SU-DHL-6 (cell line): ENCODE measurements around the gene GPR82.

Source experiments
- H2AFZ ChIP-seq: fragments of 200-600 bp; sonication (generic); 2 replicates; pipeline ENCODE4 v1.6.1; 2014; ENCODE audit warnings: low read depth, mild to moderate bottlenecking, moderate library complexity, mixed read lengths, antibody characterized with exemption, low read length; ENCODE audit not compliant: severe bottlenecking
- H3F3A ChIP-seq: fragments of 200-600 bp; shearing (Covaris generic); 2 replicates; pipeline ENCODE4 v1.6.0; 2016; ENCODE audit warnings: antibody characterized with exemption, mild to moderate bottlenecking; ENCODE audit not compliant: insufficient read depth
- H3K27ac ChIP-seq: fragments of 200-600 bp; sonication (generic); 2 replicates; pipeline ENCODE4 v1.5.1; 2016; ENCODE audit warnings: low read depth, mild to moderate bottlenecking, low read length, moderate library complexity, mixed read lengths
- H3K27me3 ChIP-seq: fragments of 200-600 bp; sonication (generic), shearing (Covaris generic); 2 replicates; pipeline ENCODE4 v1.6.0; 2014; ENCODE audit warnings: mild to moderate bottlenecking, low read length
- H3K36me3 ChIP-seq: fragments of 200-600 bp; sonication (generic); 2 replicates; pipeline ENCODE4 v1.6.1; 2014; ENCODE audit warnings: mild to moderate bottlenecking, low read length, mixed read lengths
- H3K4me2 ChIP-seq: fragments of 300-600, 200-600 bp; shearing (Covaris generic), sonication (generic); 2 replicates; pipeline ENCODE4 v1.6.0; 2014; ENCODE audit warnings: low read length, low read depth, mild to moderate bottlenecking; ENCODE audit not compliant: poor library complexity, severe bottlenecking
- H3K4me3 ChIP-seq: fragments of 200-600 bp; sonication (generic); 2 replicates; pipeline ENCODE4 v1.5.1; 2014; ENCODE audit warnings: antibody characterized with exemption, low read length, mild to moderate bottlenecking, mixed read lengths; ENCODE audit not compliant: insufficient read depth, poor library complexity, severe bottlenecking
- H3K79me2 ChIP-seq: fragments of 200-600 bp; sonication (generic); 2 replicates; pipeline ENCODE4 v1.6.1; 2014; ENCODE audit warnings: mild to moderate bottlenecking, low read length, moderate library complexity; ENCODE audit not compliant: insufficient read depth
- H3K9ac ChIP-seq: fragments of 200-600 bp; sonication (generic); 2 replicates; pipeline ENCODE4 v1.7.0; 2014; ENCODE audit warnings: mild to moderate bottlenecking, low read length
- H3K9me2 ChIP-seq: fragments of 200-600 bp; sonication (generic); replicated peaks from 2 replicates; pipeline ENCODE4 v1.6.1; 2014; ENCODE audit warnings: low read length; ENCODE audit not compliant: insufficient read depth
- H3K9me3 ChIP-seq: fragments of 200-600 bp; sonication (generic); 2 replicates; pipeline ENCODE4 v1.6.1; 2014; ENCODE audit warnings: low read length, mixed read lengths; ENCODE audit not compliant: insufficient read depth
- H4K20me1 ChIP-seq: fragments of 200-600 bp; sonication (generic); 2 replicates; pipeline ENCODE4 v1.6.1; 2014; ENCODE audit warnings: low read depth, mild to moderate bottlenecking, antibody characterized with exemption, low read length, moderate library complexity, mixed read lengths
- CTCF ChIP-seq: fragments of 200-600 bp; sonication (generic); IDR thresholded peaks from one replicate; pipeline ENCODE4 v1.5.1; 2017; ENCODE audit warnings: antibody characterized with exemption, mild to moderate bottlenecking, low read length, moderate library complexity; ENCODE audit not compliant: insufficient read depth, poor library complexity, severe bottlenecking
- EZH2phosphoT487 ChIP-seq: fragments of 200-600 bp; sonication (generic), shearing (Covaris generic); conservative IDR thresholded peaks from 2 replicates; pipeline ENCODE4 v1.6.1; 2018; ENCODE audit warnings: mild to moderate bottlenecking, antibody characterized with exemption, low read length, moderate library complexity, mixed read lengths

Gene GPR82

GRCh38 chrX:41711021-41711667 is 12.8 kb upstream of the GPR82 start:
- Histone ChIP-seq H3K79me2 (no peaks in the 10 kb centered on the region), H3K27ac (no peak overlapping the region), H3K9me3 (no peaks in the 10 kb centered on the region), H3K4me2 (no peak overlapping the region), H4K20me1 (no peaks in the 10 kb centered on the region), H3K27me3 (no peaks in the 10 kb centered on the region), H2AFZ (no peak overlapping the region), H3K36me3 (no peaks in the 10 kb centered on the region), H3K9ac (no peak overlapping the region), H3K9me2 (no peaks in the 10 kb centered on the region), H3F3A (peaks cover 11% of the 10 kb centered on the region; the same call in 1 of the 2 replicates), H3K4me3 (no peak overlapping the region)
- TF ChIP-seq CTCF (no peak), EZH2phosphoT487 (no peak)

- Histone ChIP-seq H3K27ac (peak overlapping the region; percentile 48), H2AFZ (no peak overlapping the region), H3K27me3 (no peaks in the 10 kb centered on the region), H3K9ac (no peak overlapping the region), H3K36me3 (no peaks in the 10 kb centered on the region), H3K9me3 (no peaks in the 10 kb centered on the region; the same call in 1 of the 2 replicates), H4K20me1 (no peaks in the 10 kb centered on the region), H3K9me2 (no peaks in the 10 kb centered on the region), H3K79me2 (no peaks in the 10 kb centered on the region), H3K4me3 (no peak overlapping the region), H3K4me2 (no peak overlapping the region), H3F3A (no peaks in the 10 kb centered on the region)
- no peak for TF ChIP-seq EZH2phosphoT487
- TF ChIP-seq CTCF = no peak
Measured at GRCh38 chrX:41716222-41716621, 7.8 kb upstream of the GPR82 start.

GRCh38 chrX:41716767-41717473 is 7.1 kb upstream of the GPR82 start:
- Histone ChIP-seq H3K36me3 (no peaks in the 10 kb centered on the region), H3K27me3 (no peaks in the 10 kb centered on the region), H3K9ac (no peak overlapping the region), H3K4me3 (no peak overlapping the region), H2AFZ (no peak overlapping the region), H3K9me3 (no peaks in the 10 kb centered on the region; the same call in 1 of the 2 replicates), H4K20me1 (no peaks in the 10 kb centered on the region), H3K4me2 (no peak overlapping the region), H3F3A (no peaks in the 10 kb centered on the region), H3K9me2 (no peaks in the 10 kb centered on the region), H3K27ac (peak overlapping the region; percentile 48), H3K79me2 (no peaks in the 10 kb centered on the region)
- TF ChIP-seq CTCF (no peak), EZH2phosphoT487 (no peak)
